Stimulated activated CD4-positive, alpha-beta T cell treated with anti-CD3 and anti-CD28 coated beads, Interleukin-1b, Interleukin-23, amount 100 ng/mL, for 4 hours (primary cell): ENCODE data around the gene ZBTB14.

Experiments
- DNase-seq, 2 donors: peaks; one replicate each; pipeline ENCODE4 v3.0.0-alpha.2; 2020; ENCODE audit warnings: low read depth in 2 of 2

Gene ZBTB14

DNA sequence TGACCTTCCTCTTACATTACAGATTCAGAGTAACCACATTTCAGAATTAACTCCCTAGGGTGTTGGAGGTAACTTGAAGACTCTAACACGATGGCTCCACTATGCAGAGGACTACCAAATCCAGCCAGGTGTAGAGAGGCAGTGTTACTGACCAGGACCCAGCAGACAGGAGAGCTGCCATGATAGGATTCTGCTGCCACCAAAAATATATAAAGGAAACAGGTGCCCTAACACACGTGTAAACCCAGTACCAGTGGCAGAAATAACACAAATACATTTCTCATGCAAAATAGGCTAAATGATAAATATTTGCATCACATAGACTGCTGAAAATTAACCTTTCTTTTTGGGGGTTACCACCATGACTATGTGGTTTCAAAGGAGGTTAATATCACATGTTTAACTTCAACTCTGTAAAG is 7.0 kb downstream of the ZBTB14 start:
- no peak for DNase-seq

DNA sequence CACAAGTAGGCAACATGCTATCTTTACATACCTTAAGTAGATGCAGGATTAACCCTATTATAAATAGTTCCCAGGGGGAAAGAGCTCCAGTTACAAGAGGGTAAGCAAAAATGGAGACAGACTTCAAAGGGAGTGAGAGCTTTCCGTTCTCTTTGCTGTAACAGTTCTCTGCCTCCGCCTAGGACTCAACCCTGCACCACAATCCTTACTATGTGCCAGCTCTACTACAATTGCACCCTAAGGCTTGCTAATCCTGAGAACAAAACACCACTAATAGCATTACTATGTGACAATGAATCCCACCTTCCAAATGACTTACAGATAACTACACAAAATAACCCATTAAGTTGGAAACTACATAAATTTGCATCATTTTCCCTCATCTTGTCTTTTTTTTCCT is 7.7 kb downstream of the ZBTB14 start:
- DNase-seq: no peak

DNA sequence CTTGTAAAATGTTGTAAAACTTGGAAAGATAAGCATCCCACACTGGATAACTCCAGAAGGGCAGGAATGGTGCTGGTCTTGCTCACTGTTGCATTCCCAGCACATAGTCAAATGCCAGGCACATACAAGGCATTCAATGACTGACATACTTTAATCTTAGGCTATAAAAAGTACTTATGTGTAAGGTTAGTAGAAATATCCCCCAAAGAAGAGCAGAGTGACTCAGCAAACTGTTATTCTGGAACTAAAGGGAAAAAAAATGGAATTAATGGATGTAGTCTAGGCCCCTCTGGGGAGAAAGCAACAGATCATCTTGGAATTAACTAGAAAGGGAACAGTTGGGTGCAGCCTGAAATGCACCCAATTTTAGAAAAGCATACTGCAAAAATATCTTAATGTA is 9.0 kb downstream of the ZBTB14 start:
- DNase-seq: no peak

DNA sequence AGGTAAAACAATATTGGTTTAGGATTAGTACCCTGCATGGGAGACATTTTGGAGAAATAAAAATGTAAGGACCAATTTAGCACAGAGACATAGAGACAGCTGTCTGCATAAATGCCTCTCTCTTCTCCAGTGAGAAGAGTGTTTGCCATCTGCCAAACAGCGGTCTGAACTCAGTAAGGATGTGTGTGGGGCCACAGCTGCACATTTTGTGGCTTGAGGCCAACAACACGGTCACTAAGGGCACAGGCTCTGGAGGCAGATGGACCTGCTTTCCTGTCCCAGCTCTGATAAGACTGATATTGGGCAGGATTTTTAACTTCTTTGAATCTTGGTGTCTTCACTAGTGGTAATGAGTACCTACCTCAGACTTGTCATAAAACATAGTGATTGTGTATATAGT is 10.2 kb downstream of the ZBTB14 start:
- no peak for DNase-seq

DNA sequence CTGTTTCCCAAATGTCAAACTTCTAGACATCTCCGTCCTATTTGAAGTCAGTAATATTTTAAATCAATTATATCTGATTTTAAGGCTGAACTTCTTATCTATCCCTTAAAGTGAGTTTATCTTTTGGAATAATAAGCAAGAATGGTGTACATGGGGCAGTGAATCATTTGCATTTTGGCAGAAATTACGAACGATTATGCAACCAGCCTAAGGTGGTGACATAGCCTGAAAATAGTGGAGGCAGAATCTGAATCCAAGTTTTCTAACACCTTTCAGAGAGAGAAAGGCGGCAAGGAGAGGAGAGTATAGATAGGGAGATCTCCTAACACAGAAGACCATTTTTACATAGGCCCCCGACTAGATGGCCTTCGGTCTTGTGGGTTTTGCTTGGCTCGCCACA is 10.7 kb downstream of the ZBTB14 start:
- DNase-seq: no peak

DNA sequence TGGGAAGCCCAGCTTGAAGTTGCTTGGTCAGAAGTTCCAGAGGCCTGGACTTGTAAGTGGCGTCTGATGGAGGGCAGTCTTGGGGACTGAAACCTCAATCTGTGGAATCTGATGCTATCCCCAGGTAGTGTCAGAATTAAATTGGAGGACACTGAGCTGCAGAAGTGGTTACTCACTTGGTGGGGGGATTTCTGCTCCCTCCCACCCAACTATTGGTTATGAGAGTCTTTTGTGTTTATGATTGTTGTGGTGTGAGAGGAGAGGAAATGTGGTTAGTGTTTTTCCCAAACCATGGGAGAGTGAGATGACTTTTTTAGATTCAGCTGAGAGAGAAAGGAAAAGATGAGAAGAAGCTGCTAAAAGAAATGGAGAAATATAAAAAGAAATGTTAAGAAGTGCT is 12.8 kb downstream of the ZBTB14 start:
- DNase-seq: no peak

DNA sequence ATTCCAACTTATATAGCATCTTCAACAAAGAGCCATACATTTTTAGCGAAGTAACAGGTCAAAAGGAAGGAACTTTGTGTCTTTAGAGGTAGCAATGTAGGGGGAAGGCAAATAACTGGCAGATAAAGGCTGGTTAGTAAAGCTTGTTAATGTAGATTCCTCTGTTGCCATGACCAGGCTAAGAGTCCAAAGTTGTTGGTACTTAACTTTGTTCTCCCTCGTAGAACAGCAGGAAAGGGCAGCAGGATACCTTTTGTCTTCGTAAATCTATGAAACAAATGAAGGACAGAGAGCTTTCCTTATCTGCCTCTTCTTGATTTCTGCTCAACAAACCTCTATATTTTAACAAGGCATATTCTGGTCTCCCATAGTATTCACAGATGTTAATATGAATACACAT is 18.6 kb downstream of the ZBTB14 start:
- DNase-seq: no peak

DNA sequence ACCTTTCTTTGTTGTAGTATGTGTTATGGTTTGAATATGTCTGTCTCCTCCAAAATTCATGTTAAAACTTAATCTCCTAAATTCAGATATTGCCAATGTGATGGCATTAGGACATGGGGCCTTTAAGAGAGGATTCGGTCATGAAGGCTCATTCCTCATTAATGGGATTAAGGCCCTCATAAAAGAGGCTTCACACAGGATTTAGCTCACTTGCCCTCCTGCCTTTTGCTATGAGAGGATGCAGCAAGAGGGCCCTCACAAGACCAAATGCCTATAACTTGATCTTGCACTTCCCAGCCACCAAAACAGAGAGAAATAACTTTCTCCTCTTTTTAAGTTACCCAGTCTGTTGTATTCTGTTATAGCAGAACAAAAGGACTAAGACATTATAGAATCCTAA is 19.7 kb downstream of the ZBTB14 start:
- DNase-seq: no peak

DNA sequence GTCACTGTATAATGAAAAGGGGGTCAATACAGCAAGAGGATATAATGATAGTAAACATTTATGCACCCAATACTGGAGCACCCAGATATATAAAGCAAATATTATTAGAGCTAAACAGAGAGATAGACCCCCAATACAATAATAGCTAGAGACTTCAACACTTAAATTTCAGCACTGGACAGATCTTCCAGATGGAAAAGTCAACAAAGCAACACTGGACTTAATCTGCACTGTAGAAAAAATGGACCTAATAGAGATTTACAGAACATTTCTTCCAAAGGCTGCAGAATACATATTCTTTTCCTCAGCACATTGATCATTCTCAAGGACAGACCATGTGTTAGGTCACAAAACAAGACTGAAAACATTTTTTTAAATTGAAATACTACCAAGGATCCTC is 26.7 kb downstream of the ZBTB14 start:
- no peak for DNase-seq

DNA sequence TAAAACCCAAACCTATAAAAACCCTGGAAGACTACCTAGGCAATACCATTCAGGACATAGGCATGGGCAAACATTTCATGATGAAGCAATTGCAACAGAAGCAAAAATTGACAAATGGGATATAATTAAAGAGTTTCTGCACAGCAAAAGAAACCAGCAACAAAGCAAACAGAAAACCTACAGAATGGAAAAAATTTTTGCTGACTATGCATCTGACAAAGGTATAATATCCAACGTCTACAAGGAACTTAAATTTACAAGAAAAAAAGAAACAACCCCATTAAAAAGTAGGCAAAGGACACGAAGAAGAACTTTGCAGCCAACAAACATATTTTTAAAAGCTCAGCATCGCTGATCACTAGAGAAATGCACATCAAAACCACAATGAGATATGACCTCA is 28.8 kb downstream of the ZBTB14 start:
- DNase-seq: no peak

DNA sequence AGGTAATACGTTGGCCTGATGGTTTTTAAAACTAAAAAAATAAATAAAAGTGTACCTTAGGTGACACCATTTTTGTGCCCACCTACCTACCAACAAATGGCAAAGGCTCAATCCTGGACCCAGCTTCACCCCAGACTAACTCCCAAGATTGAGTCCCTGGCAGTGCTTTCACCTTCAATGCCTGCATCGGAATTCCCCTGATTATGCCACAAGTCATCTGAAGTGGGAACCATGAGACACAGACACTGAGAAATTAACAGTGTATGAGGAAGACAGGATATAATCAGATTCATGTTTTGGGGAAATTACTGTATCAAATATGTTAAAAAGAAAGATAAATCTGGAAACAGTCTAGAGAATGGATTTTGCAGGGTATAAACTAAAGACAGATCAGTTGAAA is 41.6 kb downstream of the ZBTB14 start:
- no peak for DNase-seq

DNA sequence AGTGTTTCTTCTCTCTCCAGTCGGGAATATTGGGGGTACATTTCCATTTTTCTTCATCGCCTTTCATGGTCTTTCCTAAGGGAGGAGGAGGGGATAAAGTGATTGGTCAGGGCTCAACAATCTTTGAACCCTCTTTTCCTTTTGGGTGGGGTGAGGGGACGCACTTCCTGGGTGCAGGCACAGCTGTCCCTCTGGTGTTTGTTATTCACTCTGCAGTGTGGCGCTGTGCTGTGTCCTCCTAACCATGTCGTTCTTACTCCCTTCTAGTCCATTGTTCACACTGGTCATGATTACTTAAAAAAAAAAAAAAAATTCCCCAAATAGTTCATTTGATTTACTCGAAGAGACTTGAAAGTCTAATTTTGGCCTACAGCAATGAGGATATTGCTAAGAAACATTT is 44.4 kb downstream of the ZBTB14 start:
- DNase-seq: no peak

DNA sequence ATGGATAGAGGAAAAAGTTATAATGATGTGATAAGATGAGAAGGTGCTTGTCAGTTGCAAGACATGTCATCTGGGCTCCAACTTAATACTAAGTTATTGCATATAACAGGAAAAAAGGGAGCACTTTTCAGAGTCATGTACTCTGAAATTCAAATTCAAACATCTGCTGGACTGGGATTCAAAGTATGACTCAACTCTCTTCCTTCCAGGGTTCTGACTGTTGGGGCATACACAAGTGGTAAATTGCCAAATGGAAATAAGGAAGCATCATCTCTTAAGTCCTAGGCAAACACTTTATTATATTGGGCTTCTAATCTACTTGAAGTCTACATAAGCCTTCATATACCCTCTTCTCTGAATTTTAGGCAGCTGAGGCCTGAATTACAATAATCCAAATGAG is 44.9 kb downstream of the ZBTB14 start:
- no peak for DNase-seq

DNA sequence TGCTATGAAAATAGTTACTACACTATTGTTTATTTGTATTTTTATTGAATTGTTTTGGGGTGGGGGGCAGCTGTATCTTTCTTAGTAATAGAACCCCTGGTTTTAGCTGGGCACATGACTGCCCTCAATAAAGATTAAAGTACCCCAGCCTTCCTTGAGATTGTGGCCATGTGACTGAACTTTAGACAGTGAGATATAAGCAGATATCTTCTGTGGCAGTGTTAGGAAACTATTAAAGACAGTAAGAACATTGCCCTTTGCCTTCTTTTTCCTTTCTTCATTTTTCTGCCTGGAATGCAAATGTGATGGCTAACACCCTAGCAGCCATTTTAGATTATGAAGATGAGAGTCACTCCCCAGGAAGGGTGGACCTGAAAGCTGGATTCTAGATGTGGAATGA is 50.6 kb downstream of the ZBTB14 start:
- DNase-seq: no peak

DNA sequence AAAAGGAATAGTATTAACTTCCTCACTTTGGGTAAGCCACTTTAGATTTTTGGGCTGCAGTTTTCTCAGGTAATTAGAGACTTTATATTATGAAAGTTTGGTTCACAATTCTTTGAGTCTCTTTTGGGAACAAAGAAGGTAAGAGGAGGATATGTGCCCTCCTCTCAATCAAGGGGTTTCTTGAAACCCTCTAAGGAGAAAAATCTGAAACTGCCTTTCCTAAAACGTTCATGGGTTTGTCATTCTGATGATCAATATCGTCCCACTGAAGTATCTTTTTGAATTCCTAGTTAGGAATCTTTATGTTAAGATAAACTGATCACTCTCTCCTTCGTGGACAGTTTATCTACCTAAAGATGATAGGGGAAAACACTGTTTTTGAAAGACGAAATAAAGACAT is 56.1 kb downstream of the ZBTB14 start:
- no peak for DNase-seq
